Breast epithelium (tissue), 4 donors: ENCODE results near the gene CYTIP. TPM values are rescaled to one million over a fixed set of nuclear protein-coding genes. Genes with fewer than 3 reads are reported as not detected.

Experiments
- DNase-seq, 2 donors: peaks; one replicate each; pipeline ENCODE4 v3.0.0-alpha.2; 2019; ENCODE audit warnings: low spot score in 2 of 2
- H3K27ac ChIP-seq, 2 donors: fragments of 200-600 bp; sonication (generic) in 1 of 2; one replicate each; pipeline ENCODE4 v1.5.1; 2016 to 2019; ENCODE audit warnings: mild to moderate bottlenecking in 1 of 2
- H3K27me3 ChIP-seq, 2 donors: fragments of 200-600 bp; sonication (generic) in 1 of 2; one replicate each; pipeline versions ENCODE4 v1.5.1 to v1.6.0; 2017 to 2019; ENCODE audit warnings: control low read depth in 1 of 2, mild to moderate bottlenecking in 1 of 2
- H3K36me3 ChIP-seq: fragments of 200-600 bp; one replicate; pipeline ENCODE4 v1.5.1; 2019
- H3K4me1 ChIP-seq, 2 donors: fragments of 200-600 bp; sonication (generic); one replicate each; pipeline ENCODE4 v1.5.1; 2016 to 2019; ENCODE audit warnings: control low read depth in 1 of 2
- H3K4me3 ChIP-seq, 3 donors: fragments of 200-600 bp; sonication (generic); 1 replicate in 2 of 3; 2 replicates in 1 of 3; pipeline ENCODE4 v1.5.1; 2016 to 2019; ENCODE audit warnings: mild to moderate bottlenecking in 3 of 3, moderate library complexity in 2 of 3
- H3K9me3 ChIP-seq, 2 donors: fragments of 200-600 bp; sonication (generic) in 1 of 2; one replicate each; pipeline ENCODE4 v1.5.1; 2016 to 2019; ENCODE audit warnings: control low read depth in 1 of 2
- CTCF ChIP-seq, 3 donors: fragments of 450-650 bp; IDR thresholded peaks; one replicate each; pipeline ENCODE4 v1.5.1; 2016 to 2017; ENCODE audit warnings: antibody characterized with exemption in 3 of 3, mild to moderate bottlenecking in 3 of 3, moderate library complexity in 3 of 3
- POLR2A ChIP-seq: fragments of 450-650 bp; IDR thresholded peaks from one replicate; pipeline ENCODE4 v1.6.1; 2016; ENCODE audit warnings: antibody characterized with exemption, mild to moderate bottlenecking, moderate library complexity
- POLR2AphosphoS5 ChIP-seq, 3 donors: sonication (generic); formaldehyde crosslinking; IDR thresholded peaks; one replicate each; pipeline ENCODE4 v1.6.1; 2017; ENCODE audit warnings: antibody characterized with exemption in 3 of 3
- intact Hi-C: fragments of 100-400 bp; cut with DNase I; formaldehyde crosslinking; loops from one replicate; pipeline ENCODE4 v1.15.1; 2023; ENCODE audit warnings: low total_unique reads
- total RNA-seq, 3 donors: library from RNA; depleted of rRNA; stranded (reverse); fragments of >200 nt; gene quantifications; one replicate each; pipeline ENCODE4 v1.1.0, GENCODE V29; 2016

The CYTIP gene
- total RNA-seq, 3 donors from 2014 or later = 11.5 to 18.7 (median 16.8) TPM

- intact Hi-C loops = loop anchor here (5.0 kb wide), 1 partner anchor 1619 kb away; no protein-coding TSS in a partner anchor
- H3K4me3 ChIP-seq = peak overlapping the region in 2 of 3 donors; percentile 30 to 36
- no peak for DNase-seq
- peak overlapping the region in 1 of 2 donors; percentile 0 for H3K27ac ChIP-seq
- no peaks in the 10 kb centered on the region for H3K36me3 ChIP-seq
- no peaks in the 10 kb centered on the region for H3K4me1 ChIP-seq
- TF ChIP-seq POLR2A = no peak
- no peak for TF ChIP-seq CTCF (IDR thresholded peaks at IDR 0.05)
- no peak for TF ChIP-seq POLR2AphosphoS5 (IDR thresholded peaks at IDR 0.05)
- no peaks in the 10 kb centered on the region for H3K9me3 ChIP-seq
- H3K27me3 ChIP-seq = no peaks in the 10 kb centered on the region
Measured at GRCh38 chr2:157441072-157441454, 2.8 kb downstream of the CYTIP start.

GRCh38 chr2:157440404-157441071, 3.4 kb downstream of the CYTIP start:
- intact Hi-C loops = loop anchor here (5.0 kb wide), 1 partner anchor 1618 kb away; no protein-coding TSS in a partner anchor
- H3K4me1 ChIP-seq = no peaks in the 10 kb centered on the region
- TF ChIP-seq CTCF (IDR thresholded peaks at IDR 0.05) (no peak), POLR2AphosphoS5 (IDR thresholded peaks at IDR 0.05) (no peak), POLR2A (no peak)
- peak overlapping the region in 2 of 3 donors; percentile 0 to 30 for H3K4me3 ChIP-seq
- no peaks in the 10 kb centered on the region for H3K9me3 ChIP-seq
- no peak for DNase-seq
- H3K27me3 ChIP-seq = no peaks in the 10 kb centered on the region
- no peaks in the 10 kb centered on the region for H3K36me3 ChIP-seq
- H3K27ac ChIP-seq = no peak overlapping the region

- Histone ChIP-seq H3K4me1 (no peaks in the 10 kb centered on the region), H3K4me3 (peak overlapping the region in 2 of 3 donors; percentile 0 to 30)
- no peak for DNase-seq
Measured at GRCh38 chr2:157439824-157440186, 4.1 kb downstream of the CYTIP start.

GRCh38 chr2:157438863-157439823, 4.7 kb downstream of the CYTIP start:
- Histone ChIP-seq H3K4me1 (no peaks in the 10 kb centered on the region), H3K4me3 (peak overlapping the region in 2 of 3 donors; percentile 0 to 30), H3K27me3 (no peaks in the 10 kb centered on the region), H3K36me3 (no peaks in the 10 kb centered on the region), H3K27ac (no peak overlapping the region), H3K9me3 (no peaks in the 10 kb centered on the region)
- DNase-seq = no peak
- TF ChIP-seq CTCF (IDR thresholded peaks at IDR 0.05) (no peak), POLR2AphosphoS5 (IDR thresholded peaks at IDR 0.05) (no peak), POLR2A (no peak)
- intact Hi-C loops = no loop called here

More at GRCh38 chr2:157439824-157440186, 4.1 kb downstream of the CYTIP start:
- intact Hi-C loops = loop anchor here (5.0 kb wide), 1 partner anchor 1618 kb away; no protein-coding TSS in a partner anchor
- no peaks in the 10 kb centered on the region for H3K36me3 ChIP-seq
- TF ChIP-seq POLR2A = no peak
- H3K9me3 ChIP-seq = no peaks in the 10 kb centered on the region
- H3K27me3 ChIP-seq = no peaks in the 10 kb centered on the region
- no peak overlapping the region for H3K27ac ChIP-seq

GRCh38 chr2:157433394-157433793, 10.5 kb downstream of the CYTIP start:
- TF ChIP-seq POLR2A (no peak), POLR2AphosphoS5 (IDR thresholded peaks at IDR 0.05) (no peak), CTCF (IDR thresholded peaks at IDR 0.05) (no peak)
- H3K36me3 ChIP-seq = no peaks in the 10 kb centered on the region
- no peaks in the 10 kb centered on the region for H3K4me1 ChIP-seq
- H3K4me3 ChIP-seq = no peak overlapping the region
- intact Hi-C loops = no loop called here
- no peak for DNase-seq
- H3K27me3 ChIP-seq = no peaks in the 10 kb centered on the region
- H3K9me3 ChIP-seq = no peaks in the 10 kb centered on the region
- no peak overlapping the region for H3K27ac ChIP-seq
